ENCODE measurements around the gene TDRD12. TPM values are rescaled to one million over a fixed set of nuclear protein-coding genes. Genes with fewer than 3 reads are reported as not detected.
"Not testable (repeated sequence)": the region's sequence is repeated elsewhere in the genome, so short reads cannot be mapped to it uniquely, and the experiment has no call there.

TDRD12 gene
- total and polyA plus RNA-seq, 2 donors (not counting 1 experiment from before 2014, with no cell fraction given): 0.17 TPM; not detected in 1

DNA sequence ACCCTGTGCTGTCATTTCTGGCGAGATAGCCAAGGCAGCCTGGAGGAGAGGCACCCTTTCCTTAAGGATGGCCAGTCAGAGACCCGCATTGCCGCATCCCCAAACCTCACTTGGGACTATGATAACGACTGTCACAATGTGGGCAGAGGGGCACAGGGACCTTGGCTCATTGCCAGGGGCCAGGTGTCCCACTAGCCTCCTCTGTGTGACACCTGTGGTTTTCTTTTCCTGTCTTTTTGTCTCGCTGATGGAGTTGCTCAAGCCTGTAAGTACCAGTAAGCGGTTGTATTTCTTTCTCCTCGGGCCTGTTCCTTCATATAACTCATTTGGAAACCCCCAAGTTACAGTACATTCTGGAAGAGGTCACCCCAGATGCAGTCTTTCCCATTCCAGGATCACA lies 59.5 kb downstream of the TDRD12 start:
- Histone ChIP-seq H3K4me3 (replicated peaks in 1 of 4; ENCODE audit: control extremely low read depth in 1 of 4, insufficient read depth in 1 of 4, low read depth in 3 of 4, low read length in 4 of 4) (no peak overlapping the region), H3K9ac (ENCODE audit: insufficient read depth, low read length) (no peak overlapping the region), H3K4me1 (ENCODE audit: control insufficient read depth, extremely low read depth, insufficient read depth, low read length) (no peaks in the 10 kb centered on the region), H3K27me3 (ENCODE audit: control insufficient read depth, insufficient read depth, low read length) (no peaks in the 10 kb centered on the region), H3K79me2 (ENCODE audit: control insufficient read depth, insufficient read depth, low read length) (no peaks in the 10 kb centered on the region), H3K9me3 (ENCODE audit: control insufficient read depth, insufficient read depth, low read depth, low read length) (no peaks in the 10 kb centered on the region), H4K20me1 (ENCODE audit: control insufficient read depth, extremely low read depth, insufficient read depth, low read length) (no peaks in the 10 kb centered on the region), H3K36me3 (ENCODE audit: control insufficient read depth, insufficient read depth, low read length) (no peaks in the 10 kb centered on the region), H2AFZ (ENCODE audit: low read length) (no peak overlapping the region), H3K27ac (ENCODE audit: insufficient read depth, low read length) (no peak overlapping the region), H3K4me2 (ENCODE audit: extremely low read depth, insufficient read depth, low read length) (no peak overlapping the region)
- TF ChIP-seq, protein P1, sequence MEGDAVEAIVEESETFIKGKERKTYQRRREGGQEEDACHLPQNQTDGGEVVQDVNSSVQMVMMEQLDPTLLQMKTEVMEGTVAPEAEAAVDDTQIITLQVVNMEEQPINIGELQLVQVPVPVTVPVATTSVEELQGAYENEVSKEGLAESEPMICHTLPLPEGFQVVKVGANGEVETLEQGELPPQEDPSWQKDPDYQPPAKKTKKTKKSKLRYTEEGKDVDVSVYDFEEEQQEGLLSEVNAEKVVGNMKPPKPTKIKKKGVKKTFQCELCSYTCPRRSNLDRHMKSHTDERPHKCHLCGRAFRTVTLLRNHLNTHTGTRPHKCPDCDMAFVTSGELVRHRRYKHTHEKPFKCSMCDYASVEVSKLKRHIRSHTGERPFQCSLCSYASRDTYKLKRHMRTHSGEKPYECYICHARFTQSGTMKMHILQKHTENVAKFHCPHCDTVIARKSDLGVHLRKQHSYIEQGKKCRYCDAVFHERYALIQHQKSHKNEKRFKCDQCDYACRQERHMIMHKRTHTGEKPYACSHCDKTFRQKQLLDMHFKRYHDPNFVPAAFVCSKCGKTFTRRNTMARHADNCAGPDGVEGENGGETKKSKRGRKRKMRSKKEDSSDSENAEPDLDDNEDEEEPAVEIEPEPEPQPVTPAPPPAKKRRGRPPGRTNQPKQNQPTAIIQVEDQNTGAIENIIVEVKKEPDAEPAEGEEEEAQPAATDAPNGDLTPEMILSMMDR (conservative IDR thresholded peaks at IDR 0.05 in 1 of 2, IDR thresholded peaks at IDR 0.05 in 1 of 2; ENCODE audit: low read depth in 1 of 2, low read length in 2 of 2): no peak
- no peak for TF ChIP-seq EZH2 (IDR thresholded peaks at IDR 0.05; ENCODE audit: low read length, missing control alignments)
- no peak for DNase-seq (ENCODE audit: low read depth in 2 of 2)

DNA sequence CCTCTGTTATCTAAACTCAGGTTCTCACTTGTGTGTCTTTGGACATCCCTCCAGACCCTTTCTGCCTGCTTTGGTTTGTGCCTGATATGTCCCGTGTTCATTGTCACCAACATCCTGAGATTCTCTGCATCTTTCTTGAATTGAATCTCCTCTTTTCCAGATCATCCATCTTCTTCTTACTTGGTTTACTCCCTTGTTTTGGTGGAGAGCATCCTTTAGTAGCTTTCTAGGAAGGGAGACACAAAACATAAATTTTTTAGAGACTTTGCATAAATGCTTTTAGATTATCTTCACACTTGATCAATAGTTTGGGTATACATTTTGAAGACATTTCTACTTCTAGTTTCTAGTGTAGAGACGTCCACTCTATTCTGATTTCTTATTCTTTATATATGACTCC lies 61.7 kb downstream of the TDRD12 start:
- H3K9ac ChIP-seq (ENCODE audit: insufficient read depth, low read length): no peak overlapping the region
- H3K27ac ChIP-seq (ENCODE audit: insufficient read depth, low read length): no peak overlapping the region
- no peak for TF ChIP-seq EZH2 (IDR thresholded peaks at IDR 0.05; ENCODE audit: low read length, missing control alignments)
- TF ChIP-seq, protein P1 (conservative IDR thresholded peaks at IDR 0.05 in 1 of 2, IDR thresholded peaks at IDR 0.05 in 1 of 2; ENCODE audit: low read depth in 1 of 2, low read length in 2 of 2): no peak
- H3K27me3 ChIP-seq (ENCODE audit: control insufficient read depth, insufficient read depth, low read length): no peaks in the 10 kb centered on the region
- H3K4me2 ChIP-seq (ENCODE audit: extremely low read depth, insufficient read depth, low read length): no peak overlapping the region
- no peaks in the 10 kb centered on the region for H3K9me3 ChIP-seq (ENCODE audit: control insufficient read depth, insufficient read depth, low read depth, low read length)
- no peak overlapping the region for H2AFZ ChIP-seq (ENCODE audit: low read length)
- H3K36me3 ChIP-seq (ENCODE audit: control insufficient read depth, insufficient read depth, low read length): no peaks in the 10 kb centered on the region
- DNase-seq (ENCODE audit: low read depth in 2 of 2): no peak
- no peaks in the 10 kb centered on the region for H3K4me1 ChIP-seq (ENCODE audit: control insufficient read depth, extremely low read depth, insufficient read depth, low read length)
- no peaks in the 10 kb centered on the region for H3K79me2 ChIP-seq (ENCODE audit: control insufficient read depth, insufficient read depth, low read length)
- no peaks in the 10 kb centered on the region for H4K20me1 ChIP-seq (ENCODE audit: control insufficient read depth, extremely low read depth, insufficient read depth, low read length)
- no peak overlapping the region for H3K4me3 ChIP-seq (replicated peaks in 1 of 4; ENCODE audit: control extremely low read depth in 1 of 4, insufficient read depth in 1 of 4, low read depth in 3 of 4, low read length in 4 of 4)

DNA sequence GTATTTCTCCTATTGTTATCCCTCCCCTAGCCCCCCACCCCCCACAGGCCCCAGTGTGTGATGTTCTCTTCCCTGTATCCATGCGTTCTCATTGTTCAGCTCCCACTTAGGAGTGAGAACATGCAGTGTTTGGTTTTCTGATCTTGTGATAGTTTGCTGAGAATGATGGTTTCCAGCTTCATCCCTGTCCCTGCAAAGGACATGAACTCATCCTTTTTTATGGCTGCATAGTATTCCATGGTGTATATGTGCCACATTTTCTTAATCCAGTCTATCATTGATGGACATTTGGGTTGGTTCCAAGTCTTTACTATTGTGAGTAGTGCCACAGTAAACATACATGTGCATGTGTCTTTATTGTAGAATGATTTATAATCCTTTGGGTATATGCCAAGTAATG lies 62.5 kb downstream of the TDRD12 start:
- not testable (repeated sequence) for H3K4me1 ChIP-seq (ENCODE audit: control insufficient read depth, extremely low read depth, insufficient read depth, low read length); H3K27me3 ChIP-seq (ENCODE audit: control insufficient read depth, insufficient read depth, low read length); H3K9me3 ChIP-seq (ENCODE audit: control insufficient read depth, insufficient read depth, low read depth, low read length); H3K9ac ChIP-seq (ENCODE audit: insufficient read depth, low read length); H3K4me3 ChIP-seq (replicated peaks in 1 of 4; ENCODE audit: control extremely low read depth in 1 of 4, insufficient read depth in 1 of 4, low read depth in 3 of 4, low read length in 4 of 4); H4K20me1 ChIP-seq (ENCODE audit: control insufficient read depth, extremely low read depth, insufficient read depth, low read length); H3K27ac ChIP-seq (ENCODE audit: insufficient read depth, low read length); H3K4me2 ChIP-seq (ENCODE audit: extremely low read depth, insufficient read depth, low read length); H3K79me2 ChIP-seq (ENCODE audit: control insufficient read depth, insufficient read depth, low read length); DNase-seq (ENCODE audit: low read depth in 2 of 2); H2AFZ ChIP-seq (ENCODE audit: low read length); H3K36me3 ChIP-seq (ENCODE audit: control insufficient read depth, insufficient read depth, low read length)

DNA sequence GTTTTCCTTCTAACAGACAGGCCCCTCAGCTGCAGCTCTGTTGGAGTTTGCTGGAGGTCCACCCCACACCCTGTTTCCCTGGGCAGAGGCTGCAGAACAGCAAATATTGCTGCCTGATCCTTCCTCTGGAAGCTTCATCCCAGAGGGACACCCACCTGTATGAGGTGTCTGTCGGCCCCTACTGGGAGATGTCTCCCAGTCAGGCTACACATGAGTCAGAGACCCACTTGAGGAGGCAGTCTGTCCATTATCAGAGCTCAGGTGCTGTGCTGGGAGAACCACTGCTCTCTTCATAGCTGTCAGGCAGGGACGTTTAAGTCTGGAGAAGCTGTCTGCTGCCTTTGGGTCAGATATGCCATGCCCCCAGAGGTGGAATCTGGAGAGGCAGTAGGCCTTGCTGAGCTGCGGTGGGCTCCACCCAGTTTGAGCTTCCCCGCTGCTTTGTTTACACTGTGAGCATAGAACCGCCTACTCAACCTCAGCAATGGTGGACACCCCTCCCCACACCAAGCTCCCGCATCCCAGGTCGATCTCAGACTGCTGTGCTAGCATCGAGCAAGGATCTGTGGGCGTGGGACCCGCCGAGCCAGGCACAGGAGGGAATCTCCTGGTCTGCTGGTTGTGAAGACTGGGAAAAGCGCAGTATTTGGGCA lies 67.7 kb downstream of the TDRD12 start:
- DNase-seq (ENCODE audit: low read depth in 2 of 2); H3K79me2 ChIP-seq (ENCODE audit: control insufficient read depth, insufficient read depth, low read length); H3K4me2 ChIP-seq (ENCODE audit: extremely low read depth, insufficient read depth, low read length); H3K9me3 ChIP-seq (ENCODE audit: control insufficient read depth, insufficient read depth, low read depth, low read length); H3K27ac ChIP-seq (ENCODE audit: insufficient read depth, low read length); H3K27me3 ChIP-seq (ENCODE audit: control insufficient read depth, insufficient read depth, low read length); H3K36me3 ChIP-seq (ENCODE audit: control insufficient read depth, insufficient read depth, low read length); H3K4me3 ChIP-seq (replicated peaks in 1 of 4; ENCODE audit: control extremely low read depth in 1 of 4, insufficient read depth in 1 of 4, low read depth in 3 of 4, low read length in 4 of 4); H3K4me1 ChIP-seq (ENCODE audit: control insufficient read depth, extremely low read depth, insufficient read depth, low read length); H2AFZ ChIP-seq (ENCODE audit: low read length); H4K20me1 ChIP-seq (ENCODE audit: control insufficient read depth, extremely low read depth, insufficient read depth, low read length); H3K9ac ChIP-seq (ENCODE audit: insufficient read depth, low read length): not testable (repeated sequence)

DNA sequence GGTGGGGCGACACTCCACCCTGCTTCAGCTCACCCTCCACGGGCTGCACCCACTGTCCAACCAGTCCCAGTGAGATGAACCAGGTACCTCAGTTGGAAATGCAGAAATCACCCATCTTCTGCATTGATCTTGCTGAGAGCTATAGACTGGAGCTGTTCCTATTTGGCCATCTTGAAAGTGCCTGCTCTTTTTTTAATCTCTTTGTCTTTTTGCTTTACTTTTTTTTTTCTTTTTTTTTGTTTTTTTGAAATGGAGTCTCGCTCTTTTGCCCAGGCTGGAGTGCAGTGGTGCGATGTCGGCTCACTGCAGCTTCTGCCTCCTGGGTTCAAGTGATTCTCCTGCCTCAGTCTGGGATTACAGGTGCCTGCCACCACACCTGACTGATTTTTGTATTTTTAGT lies 68.3 kb downstream of the TDRD12 start:
- DNase-seq (ENCODE audit: low read depth in 2 of 2): not testable (repeated sequence)

More for the DNA sequence above, 68.3 kb downstream of the TDRD12 start:
- not testable (repeated sequence) for H3K4me1 ChIP-seq (ENCODE audit: control insufficient read depth, extremely low read depth, insufficient read depth, low read length); H3K27me3 ChIP-seq (ENCODE audit: control insufficient read depth, insufficient read depth, low read length); H3K9ac ChIP-seq (ENCODE audit: insufficient read depth, low read length); H3K27ac ChIP-seq (ENCODE audit: insufficient read depth, low read length); H3K9me3 ChIP-seq (ENCODE audit: control insufficient read depth, insufficient read depth, low read depth, low read length); H3K36me3 ChIP-seq (ENCODE audit: control insufficient read depth, insufficient read depth, low read length); H3K4me3 ChIP-seq (replicated peaks in 1 of 4; ENCODE audit: control extremely low read depth in 1 of 4, insufficient read depth in 1 of 4, low read depth in 3 of 4, low read length in 4 of 4); H2AFZ ChIP-seq (ENCODE audit: low read length); H3K79me2 ChIP-seq (ENCODE audit: control insufficient read depth, insufficient read depth, low read length); H4K20me1 ChIP-seq (ENCODE audit: control insufficient read depth, extremely low read depth, insufficient read depth, low read length); H3K4me2 ChIP-seq (ENCODE audit: extremely low read depth, insufficient read depth, low read length)

Measured in fibroblast of lung (primary cell).